Measurements from ENCODE around the gene PARS2. TPM values are rescaled to one million over a fixed set of nuclear protein-coding genes. Genes with fewer than 3 reads are reported as not detected.

The PARS2 gene
- total and polyA plus RNA-seq, 2 experiments from 2014 or later, result 11.9 to 17.7 TPM

- DNase-seq (ENCODE audit: low read depth in 1 of 2, low spot score in 1 of 2), result no peak
- H3K4me3 ChIP-seq, result no peak overlapping the region
- no peaks in the 10 kb centered on the region for H3K9me3 ChIP-seq (ENCODE audit: low read depth)
- no peak overlapping the region for H3K27ac ChIP-seq
- H3K4me1 ChIP-seq (ENCODE audit: low read depth), result no peaks in the 10 kb centered on the region
- TF ChIP-seq CTCF (IDR thresholded peaks at IDR 0.05; ENCODE audit: low read depth, low read length), result no peak
- H3K36me3 ChIP-seq, result no peaks in the 10 kb centered on the region
- peaks cover 6% of the 10 kb centered on the region for H3K27me3 ChIP-seq
Measured at GRCh38 chr1:54795841-54796468, 31.6 kb upstream of the PARS2 start.

GRCh38 chr1:54795356-54795665 is 31.0 kb upstream of the PARS2 start:
- Histone ChIP-seq H3K36me3 (no peaks in the 10 kb centered on the region), H3K9me3 (ENCODE audit: low read depth) (no peaks in the 10 kb centered on the region), H3K4me1 (ENCODE audit: low read depth) (no peaks in the 10 kb centered on the region), H3K27ac (no peak overlapping the region), H3K27me3 (peaks cover under 1% of the 10 kb centered on the region), H3K4me3 (no peak overlapping the region)
- TF ChIP-seq CTCF (IDR thresholded peaks at IDR 0.05; ENCODE audit: low read depth, low read length), result no peak
- DNase-seq (ENCODE audit: low read depth in 1 of 2, low spot score in 1 of 2), result peak in 1 of 2 donors; percentile 13

DNA sequence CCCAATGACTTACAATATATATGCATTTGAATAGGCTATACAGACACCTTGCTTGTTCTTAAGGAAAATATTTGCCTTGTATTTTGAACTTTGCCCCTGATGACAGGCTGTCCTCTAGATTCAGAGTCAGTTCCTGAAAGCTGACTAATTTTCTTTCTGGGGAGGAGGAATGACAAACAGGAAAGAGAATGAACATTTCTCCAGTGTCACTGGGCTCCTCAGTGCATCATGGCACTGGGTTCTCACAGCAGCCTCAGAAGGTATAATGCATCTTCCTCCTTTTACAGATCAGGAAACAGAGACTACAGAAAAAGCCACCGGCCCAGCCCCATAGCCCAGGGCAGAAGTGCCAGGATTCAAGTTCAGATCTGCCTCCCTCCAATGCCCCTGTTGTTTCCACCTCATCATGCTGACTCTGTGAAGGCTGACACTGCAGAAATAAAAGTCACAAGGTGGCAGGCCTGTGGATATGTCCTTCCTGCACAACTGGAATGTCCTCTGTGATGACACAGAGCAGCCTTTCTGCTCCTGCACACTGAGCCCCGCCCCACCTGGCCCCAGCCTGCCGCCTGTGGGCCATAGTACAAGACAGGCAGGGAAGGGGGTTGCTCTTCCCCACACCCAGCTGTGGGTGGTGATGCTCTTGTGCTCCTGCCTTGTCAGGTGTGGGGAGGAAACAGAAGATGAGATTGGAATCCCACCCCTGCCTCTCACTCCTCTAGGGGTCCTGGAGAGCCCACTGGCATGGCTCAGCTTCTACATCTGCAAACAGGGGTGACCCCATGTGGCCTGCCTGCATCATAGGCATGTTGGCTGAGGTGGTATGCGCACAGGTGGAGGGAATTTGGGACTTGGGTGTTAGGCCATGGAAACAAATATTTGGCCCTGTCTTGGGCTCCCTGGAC is 30.4 kb upstream of the PARS2 start:
- H3K4me1 ChIP-seq (ENCODE audit: low read depth), result no peaks in the 10 kb centered on the region
- no peaks in the 10 kb centered on the region for H3K36me3 ChIP-seq
- H3K27me3 ChIP-seq, result no peaks in the 10 kb centered on the region
- no peak for TF ChIP-seq CTCF (IDR thresholded peaks at IDR 0.05; ENCODE audit: low read depth, low read length)
- H3K9me3 ChIP-seq (ENCODE audit: low read depth), result no peaks in the 10 kb centered on the region
- H3K27ac ChIP-seq, result no peak overlapping the region
- no peak for DNase-seq (ENCODE audit: low read depth in 1 of 2, low spot score in 1 of 2)
- no peak overlapping the region for H3K4me3 ChIP-seq

GRCh38 chr1:54792686-54793282 is 28.5 kb upstream of the PARS2 start:
- no peaks in the 10 kb centered on the region for H3K27me3 ChIP-seq
- no peak for TF ChIP-seq CTCF (IDR thresholded peaks at IDR 0.05; ENCODE audit: low read depth, low read length)
- no peaks in the 10 kb centered on the region for H3K9me3 ChIP-seq (ENCODE audit: low read depth)
- H3K36me3 ChIP-seq, result no peaks in the 10 kb centered on the region
- no peaks in the 10 kb centered on the region for H3K4me1 ChIP-seq (ENCODE audit: low read depth)
- H3K4me3 ChIP-seq, result no peak overlapping the region
- H3K27ac ChIP-seq, result no peak overlapping the region
- no peak for DNase-seq (ENCODE audit: low read depth in 1 of 2, low spot score in 1 of 2)

GRCh38 chr1:54791880-54792522 is 27.7 kb upstream of the PARS2 start:
- Histone ChIP-seq H3K4me3 (no peak overlapping the region), H3K36me3 (no peaks in the 10 kb centered on the region), H3K27me3 (no peaks in the 10 kb centered on the region), H3K9me3 (ENCODE audit: low read depth) (no peaks in the 10 kb centered on the region), H3K4me1 (ENCODE audit: low read depth) (no peaks in the 10 kb centered on the region), H3K27ac (no peak overlapping the region)
- TF ChIP-seq CTCF (IDR thresholded peaks at IDR 0.05; ENCODE audit: low read depth, low read length), result peak; percentile 74
- peak; percentile 22 to 47 for DNase-seq (ENCODE audit: low read depth in 1 of 2, low spot score in 1 of 2)

All from cardiac muscle cell (in vitro differentiated cells and primary cell).